Muscle layer of colon (tissue), 2 donors: ENCODE data around the gene MACROD1.
"Not testable (repeated sequence)": the region's sequence is repeated elsewhere in the genome, so short reads cannot be mapped to it uniquely, and the experiment has no call there.

Source experiments
- H3K27ac ChIP-seq: one replicate; pipeline ENCODE4 v1.7.0; 2013; ENCODE audit warnings: low read depth, mild to moderate bottlenecking, low read length, moderate library complexity
- H3K27me3 ChIP-seq, 2 donors: one replicate each; pipeline ENCODE4 v1.7.0; 2013; ENCODE audit warnings: low read length in 2 of 2, mild to moderate bottlenecking in 2 of 2; ENCODE audit not compliant: insufficient read depth in 2 of 2, control insufficient read depth in 1 of 2
- H3K36me3 ChIP-seq: one replicate; pipeline ENCODE4 v1.7.0; 2013; ENCODE audit warnings: mild to moderate bottlenecking, low read length; ENCODE audit not compliant: insufficient read depth
- H3K4me1 ChIP-seq: one replicate; pipeline ENCODE4 v1.7.0; 2013; ENCODE audit warnings: mild to moderate bottlenecking, low read length; ENCODE audit not compliant: insufficient read depth
- H3K4me3 ChIP-seq, 2 donors: one replicate each; pipeline ENCODE4 v1.7.0; 2013; ENCODE audit warnings: low read length in 2 of 2, low read depth in 1 of 2, mild to moderate bottlenecking in 1 of 2, moderate library complexity in 1 of 2
- H3K9ac ChIP-seq: one replicate; pipeline ENCODE4 v1.7.0; 2013; ENCODE audit warnings: low read length
- H3K9me3 ChIP-seq: one replicate; pipeline ENCODE4 v1.7.0; 2013; ENCODE audit warnings: mild to moderate bottlenecking, low read length
- donor health status: abdominal sarcoma.
- donor health status: Adenocarcinoma of cecum.

The MACROD1 gene

DNA sequence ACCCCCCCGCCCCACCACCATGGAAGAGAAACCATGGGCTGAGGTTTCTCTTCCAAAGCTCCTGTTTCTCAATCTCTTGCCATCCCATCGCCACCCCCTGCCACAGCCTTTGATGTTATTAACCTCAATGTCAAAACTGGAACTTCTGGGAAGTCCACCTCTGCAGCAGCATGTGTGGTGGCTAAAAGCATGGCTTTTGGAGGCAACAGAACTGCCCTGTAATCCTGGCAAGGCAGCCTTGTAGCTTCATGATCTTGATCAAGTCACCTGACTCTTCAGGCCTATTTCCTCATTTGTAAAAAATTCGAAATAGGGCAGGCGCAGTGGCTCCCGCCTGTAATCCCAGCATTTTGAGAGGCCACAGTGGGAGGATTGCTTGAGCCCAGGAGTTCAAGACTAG is 195.0 kb downstream of the MACROD1 start:
- no peak overlapping the region for H3K9ac ChIP-seq
- no peaks in the 10 kb centered on the region for H3K9me3 ChIP-seq
- H3K4me3 ChIP-seq: no peak overlapping the region
- H3K27ac ChIP-seq: no peak overlapping the region
- H3K36me3 ChIP-seq: peaks cover under 1% of the 10 kb centered on the region
- peaks cover 0 to 6% of the 10 kb centered on the region in 2 donors for H3K27me3 ChIP-seq
- H3K4me1 ChIP-seq: peaks cover 8% of the 10 kb centered on the region

DNA sequence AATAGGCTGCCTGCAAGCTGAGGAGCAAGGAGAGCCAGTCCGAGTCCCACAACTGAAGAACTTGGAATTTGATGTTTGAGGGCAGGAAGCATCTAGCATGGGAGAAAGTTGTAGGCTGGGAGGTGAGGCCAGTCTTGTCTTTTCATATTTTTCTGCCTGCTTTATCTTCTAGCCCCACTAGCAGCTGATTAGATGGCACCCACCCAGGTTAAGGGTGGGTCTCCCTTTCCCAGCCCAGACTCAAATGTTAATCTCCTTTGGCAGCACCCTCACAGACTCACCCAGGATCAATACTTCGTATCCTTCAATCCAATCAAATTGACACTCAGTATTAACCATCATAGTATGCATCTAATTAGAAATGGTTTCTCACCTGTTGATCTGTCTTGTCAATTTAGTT is 196.5 kb downstream of the MACROD1 start:
- no peaks in the 10 kb centered on the region for H3K4me1 ChIP-seq
- no peaks in the 10 kb centered on the region for H3K36me3 ChIP-seq
- H3K9me3 ChIP-seq: no peaks in the 10 kb centered on the region
- H3K27ac ChIP-seq: no peak overlapping the region
- H3K27me3 ChIP-seq: peaks cover 0 to 6% of the 10 kb centered on the region in 2 donors
- H3K4me3 ChIP-seq: no peak overlapping the region
- H3K9ac ChIP-seq: no peak overlapping the region

DNA sequence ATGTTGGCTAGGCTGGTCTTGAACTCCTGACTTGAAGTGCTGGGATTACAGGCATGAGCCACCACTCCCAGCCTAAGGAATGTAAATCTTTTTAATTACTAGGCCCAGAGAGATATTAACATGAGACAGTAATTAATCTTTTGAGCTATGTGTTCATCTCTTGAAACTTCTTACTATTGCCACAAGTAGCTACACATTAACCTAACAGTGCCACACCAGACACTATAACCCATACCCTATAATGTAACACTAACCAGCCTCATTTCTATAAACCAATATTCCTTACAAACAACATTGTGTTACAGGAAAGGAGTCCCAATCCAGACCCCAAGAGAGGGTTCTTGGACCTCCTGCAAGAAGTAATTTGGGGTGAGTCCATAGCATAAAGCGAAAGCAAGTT is 199.5 kb downstream of the MACROD1 start:
- H3K4me1 ChIP-seq: no peaks in the 10 kb centered on the region

DNA sequence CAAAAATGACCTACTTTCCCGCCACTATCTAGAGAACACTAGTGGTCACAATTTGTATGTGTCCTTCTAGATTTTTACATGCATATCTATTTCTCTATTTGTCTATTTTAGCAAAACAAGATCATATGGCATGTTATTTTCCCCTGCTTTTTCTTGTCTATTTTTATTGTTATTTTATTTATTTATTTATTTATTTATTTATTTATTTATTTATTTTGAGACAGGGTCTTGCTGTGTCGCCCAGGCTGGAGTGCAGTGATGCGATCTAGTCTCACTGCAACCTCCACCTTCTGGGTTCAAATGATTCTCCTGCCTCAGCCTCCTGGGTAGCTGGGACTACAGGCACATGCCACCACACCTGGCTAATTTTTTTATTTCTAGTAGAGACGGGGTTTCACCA is 202.0 kb downstream of the MACROD1 start:
- H3K27ac ChIP-seq, H3K4me3 ChIP-seq, H3K9me3 ChIP-seq, H3K4me1 ChIP-seq, H3K9ac ChIP-seq, H3K27me3 ChIP-seq, H3K36me3 ChIP-seq: not testable (repeated sequence)

More for the DNA sequence above, 199.5 kb downstream of the MACROD1 start:
- no peak overlapping the region for H3K4me3 ChIP-seq
- H3K36me3 ChIP-seq: no peaks in the 10 kb centered on the region
- no peaks in the 10 kb centered on the region for H3K27me3 ChIP-seq
- no peaks in the 10 kb centered on the region for H3K9me3 ChIP-seq
- H3K27ac ChIP-seq: no peak overlapping the region
- no peak overlapping the region for H3K9ac ChIP-seq

DNA sequence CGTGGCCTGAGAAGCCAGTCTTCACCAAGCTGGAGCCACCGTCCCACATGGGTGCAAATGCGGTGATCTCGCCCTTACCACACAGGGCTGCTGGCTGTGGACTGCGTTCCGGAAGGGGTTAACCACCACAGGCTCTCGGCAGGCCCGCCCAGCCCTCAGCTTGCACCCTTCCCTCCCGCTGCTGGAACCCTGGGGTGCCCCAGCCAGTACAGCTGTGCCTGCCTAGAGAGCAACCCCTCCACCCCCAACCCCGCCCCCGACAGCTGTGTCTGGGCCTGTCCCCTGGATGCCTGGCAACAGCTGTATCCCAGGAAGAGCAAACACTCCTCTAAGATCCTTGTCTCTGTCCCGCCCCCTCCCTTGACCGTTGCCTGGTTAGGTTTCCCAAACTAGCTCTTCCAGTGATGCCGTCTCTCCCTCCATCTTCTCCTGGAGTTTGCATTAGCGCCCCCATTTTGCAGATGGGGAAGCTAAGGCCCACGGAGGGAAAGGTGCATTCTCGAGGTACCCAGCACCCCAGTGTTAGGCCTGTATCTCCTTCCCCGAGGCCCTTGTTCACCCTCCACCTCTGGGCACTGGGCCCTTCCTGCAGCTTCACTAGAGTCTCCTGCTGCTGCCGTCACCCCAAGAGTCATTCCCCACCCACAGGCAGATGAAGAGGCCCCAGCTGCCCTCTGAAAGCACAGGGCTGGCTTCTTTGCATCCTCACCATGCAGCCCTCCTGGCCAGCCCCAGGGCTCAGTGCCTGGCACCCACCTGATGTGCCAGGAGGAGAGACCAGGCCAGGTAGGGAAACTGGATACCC is 204.1 kb downstream of the MACROD1 start:
- H3K4me1 ChIP-seq: no peaks in the 10 kb centered on the region
- H3K4me3 ChIP-seq: no peak overlapping the region
- no peaks in the 10 kb centered on the region for H3K9me3 ChIP-seq
- H3K27ac ChIP-seq: no peak overlapping the region
- no peaks in the 10 kb centered on the region for H3K27me3 ChIP-seq
- no peaks in the 10 kb centered on the region for H3K36me3 ChIP-seq
- H3K9ac ChIP-seq: no peak overlapping the region

DNA sequence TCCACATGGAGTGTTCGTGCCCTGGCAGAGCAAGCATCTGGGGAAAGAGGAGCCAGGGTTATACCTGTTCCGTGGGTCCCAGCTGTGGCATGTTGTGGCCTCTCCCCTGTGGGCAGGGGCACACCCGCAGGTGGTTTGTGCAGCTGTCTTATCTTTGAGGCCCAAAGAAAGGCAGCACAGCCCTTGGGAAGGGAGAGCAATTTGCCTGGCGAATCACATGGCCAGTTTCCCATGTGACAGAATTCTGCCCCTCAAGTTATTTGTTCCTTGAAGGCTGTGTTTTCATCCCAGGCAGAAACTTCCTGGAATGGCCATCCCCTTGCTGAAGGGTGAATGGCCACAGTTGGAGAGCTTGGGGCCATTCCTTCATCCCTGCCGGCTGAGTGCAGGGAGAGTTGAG is 207.9 kb downstream of the MACROD1 start:
- peaks cover 22% of the 10 kb centered on the region for H3K36me3 ChIP-seq
- no peak overlapping the region for H3K27ac ChIP-seq
- no peaks in the 10 kb centered on the region for H3K27me3 ChIP-seq
- no peaks in the 10 kb centered on the region for H3K9me3 ChIP-seq
- no peaks in the 10 kb centered on the region for H3K4me1 ChIP-seq
- H3K4me3 ChIP-seq: no peak overlapping the region
- H3K9ac ChIP-seq: no peak overlapping the region

DNA sequence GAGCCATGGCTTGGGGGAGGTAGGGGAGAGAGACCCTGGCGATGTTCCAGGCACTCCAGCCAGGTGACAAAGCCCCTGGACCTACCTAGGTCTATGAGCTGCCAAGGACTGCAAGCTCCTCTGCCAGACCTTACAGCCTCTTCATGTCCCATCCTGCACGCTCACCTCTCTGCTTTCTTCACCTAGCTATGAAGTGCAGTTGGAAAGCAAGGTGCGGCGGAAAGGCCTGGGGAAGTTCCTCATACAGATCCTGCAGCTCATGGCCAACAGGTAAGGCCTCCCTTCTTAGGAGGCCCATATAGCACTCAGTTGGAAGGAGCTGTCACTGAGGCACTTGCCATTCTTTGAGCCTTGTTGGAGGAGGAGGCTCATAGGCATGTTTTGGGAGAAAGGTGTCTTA is 213.3 kb downstream of the MACROD1 start:
- no peaks in the 10 kb centered on the region for H3K27me3 ChIP-seq
- no peak overlapping the region for H3K9ac ChIP-seq
- H3K36me3 ChIP-seq: peaks cover 33% of the 10 kb centered on the region
- H3K27ac ChIP-seq: no peak overlapping the region
- no peak overlapping the region for H3K4me3 ChIP-seq
- H3K9me3 ChIP-seq: no peaks in the 10 kb centered on the region
- no peaks in the 10 kb centered on the region for H3K4me1 ChIP-seq

DNA sequence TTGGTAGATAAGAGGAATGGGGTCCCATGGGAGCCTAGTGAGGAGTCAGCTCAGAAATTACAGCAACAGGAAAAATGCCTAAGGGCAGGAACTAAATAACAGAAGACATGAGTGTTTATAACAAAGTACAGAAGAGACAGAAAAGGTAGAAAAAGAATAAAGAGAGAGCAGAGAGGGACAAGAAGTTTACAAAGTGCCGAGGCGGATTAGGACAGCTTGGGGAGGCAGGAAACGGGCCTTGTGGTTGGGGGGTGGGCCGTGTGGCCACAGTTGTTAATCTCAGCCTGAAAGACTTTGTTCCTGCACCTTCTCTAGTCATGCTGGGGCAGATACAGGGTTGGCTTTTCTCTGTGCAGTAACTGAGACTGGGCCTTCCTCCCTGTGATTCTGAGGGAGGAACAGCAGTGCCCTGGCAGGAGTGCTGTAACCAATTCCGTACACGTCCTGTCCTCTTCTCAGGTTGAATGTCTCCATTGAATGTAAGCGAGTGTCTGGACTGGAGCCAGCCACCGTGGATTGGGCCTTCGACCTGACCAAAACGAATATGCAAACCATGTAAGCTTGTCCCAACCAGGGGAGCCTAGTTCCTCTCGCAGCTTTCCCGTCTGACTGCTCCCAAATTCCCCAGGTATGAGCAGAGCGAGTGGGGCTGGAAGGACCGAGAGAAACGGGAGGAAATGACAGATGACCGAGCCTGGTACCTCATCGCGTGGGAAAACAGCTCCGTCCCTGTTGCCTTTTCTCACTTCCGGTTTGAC is 214.0 kb downstream of the MACROD1 start:
- Histone ChIP-seq H3K36me3 (peaks cover 37% of the 10 kb centered on the region), H3K9ac (no peak overlapping the region), H3K27me3 (no peaks in the 10 kb centered on the region), H3K27ac (no peak overlapping the region), H3K9me3 (no peaks in the 10 kb centered on the region), H3K4me1 (no peaks in the 10 kb centered on the region), H3K4me3 (no peak overlapping the region)
